Muscle of leg (tissue), 11 donors: ENCODE measurements around the gene RAD51B. TPM values are rescaled to one million over a fixed set of nuclear protein-coding genes. Genes with fewer than 3 reads are reported as not detected.

Experiments used
- DNase-seq: peaks from one replicate; pipeline ENCODE4 v3.0.0; 2013
- H3K27ac ChIP-seq: one replicate; pipeline ENCODE4 v1.5.1; 2013; ENCODE audit warnings: mild to moderate bottlenecking, low read length, control low read depth
- H3K27me3 ChIP-seq: one replicate; pipeline ENCODE4 v1.6.1; 2013; ENCODE audit warnings: low read length; ENCODE audit not compliant: control insufficient read depth, insufficient read depth
- H3K36me3 ChIP-seq: one replicate; pipeline ENCODE4 v1.6.1; 2013; ENCODE audit warnings: low read length; ENCODE audit not compliant: control insufficient read depth, insufficient read depth
- H3K4me1 ChIP-seq: one replicate; pipeline ENCODE4 v1.6.1; 2013; ENCODE audit warnings: low read length; ENCODE audit not compliant: control insufficient read depth, insufficient read depth
- H3K4me3 ChIP-seq: one replicate; pipeline ENCODE4 v1.5.1; 2013; ENCODE audit warnings: low read length, control low read depth
- H3K9me3 ChIP-seq: replicated peaks from 2 replicates; pipeline ENCODE4 v1.6.1; 2013; ENCODE audit warnings: low read depth, low read length; ENCODE audit not compliant: control insufficient read depth
- WGBS: methylation state at CpG from one replicate; pipeline ENCODE4 v1.1.5; 2013; ENCODE audit warnings: missing lambda C conversion rate; ENCODE audit not compliant: insufficient coverage; 5-methylcytosine and 5-hydroxymethylcytosine counted together
- polyA plus RNA-seq, 8 donors: library from polyadenylated mRNA; unstranded; fragments of 120-200 nt; gene quantifications; one replicate each; pipeline versions ENCODE4 v1.2.1 to v1.2.3, GENCODE V29; 2013; ENCODE audit warnings: inconsistent platforms in 1 of 8, low replicate concordance in 1 of 8; ENCODE audit not compliant: insufficient read length in 8 of 8, insufficient read depth in 1 of 8
- total RNA-seq: library from RNA; stranded (reverse); fragments of 120-200 nt; gene quantifications from one replicate; pipeline ENCODE4 v1.2.4, GENCODE V29; 2013

Gene RAD51B
- total and polyA plus RNA-seq, 9 donors = 6.0 to 16.5 (median 7.2) TPM

- Histone ChIP-seq H3K27ac (peak overlapping the region; percentile 32), H3K27me3 (no peaks in the 10 kb centered on the region), H3K36me3 (no peaks in the 10 kb centered on the region), H3K4me3 (no peak overlapping the region), H3K4me1 (peaks cover 64% of the 10 kb centered on the region), H3K9me3 (peaks cover 3% of the 10 kb centered on the region)
- no peak for DNase-seq
- WGBS = 78% methylated on average over 7 of the region's 10 CpGs
Observed at GRCh38 chr14:68604822-68605221, 785.2 kb downstream of the RAD51B start.

- Histone ChIP-seq H3K27me3 (no peaks in the 10 kb centered on the region), H3K9me3 (peaks cover 3% of the 10 kb centered on the region), H3K27ac (peak overlapping the region; percentile 86), H3K4me1 (peaks cover 66% of the 10 kb centered on the region), H3K36me3 (no peaks in the 10 kb centered on the region), H3K4me3 (no peak overlapping the region)
- no peak for DNase-seq
- WGBS = no CpG with 5 or more reads among the region's 3 CpGs
Observed at GRCh38 chr14:68606176-68606575, 786.6 kb downstream of the RAD51B start.

- H3K4me3 ChIP-seq = no peak overlapping the region
- peaks cover 70% of the 10 kb centered on the region for H3K4me1 ChIP-seq
- WGBS = 82% methylated on average over 3 of the region's 4 CpGs
- no peaks in the 10 kb centered on the region for H3K27me3 ChIP-seq
- H3K9me3 ChIP-seq = peaks cover 3% of the 10 kb centered on the region
- peak overlapping the region; percentile 86 for H3K27ac ChIP-seq
- H3K36me3 ChIP-seq = no peaks in the 10 kb centered on the region
- DNase-seq = no peak
Observed at GRCh38 chr14:68606644-68607043, 787.1 kb downstream of the RAD51B start.

- WGBS = 27% methylated on average over 10 of the region's 17 CpGs
- no peaks in the 10 kb centered on the region for H3K36me3 ChIP-seq
- H3K9me3 ChIP-seq = peaks cover 3% of the 10 kb centered on the region
- H3K4me3 ChIP-seq = no peak overlapping the region
- H3K27ac ChIP-seq = peak overlapping the region; percentile 86
- DNase-seq = peak; percentile 80
- no peaks in the 10 kb centered on the region for H3K27me3 ChIP-seq
- peaks cover 77% of the 10 kb centered on the region for H3K4me1 ChIP-seq
Observed at GRCh38 chr14:68607081-68607866, 787.7 kb downstream of the RAD51B start.

- DNase-seq = peak; percentile 88
- H3K4me1 ChIP-seq = peaks cover 80% of the 10 kb centered on the region
- WGBS = 54% methylated on average over 7 of the region's 14 CpGs
Observed at GRCh38 chr14:68607867-68608573, 788.4 kb downstream of the RAD51B start.

GRCh38 chr14:68608574-68608962 lies 789.0 kb downstream of the RAD51B start:
- H3K4me1 ChIP-seq = peaks cover 79% of the 10 kb centered on the region
- WGBS = 70% methylated on average over 2 of the region's 4 CpGs
- DNase-seq = no peak

More at GRCh38 chr14:68607867-68608573, 788.4 kb downstream of the RAD51B start:
- H3K4me3 ChIP-seq = no peak overlapping the region
- peaks cover 3% of the 10 kb centered on the region for H3K9me3 ChIP-seq
- no peaks in the 10 kb centered on the region for H3K36me3 ChIP-seq
- H3K27me3 ChIP-seq = no peaks in the 10 kb centered on the region
- peak overlapping the region; percentile 86 for H3K27ac ChIP-seq

GRCh38 chr14:68609012-68609411 lies 789.4 kb downstream of the RAD51B start:
- peak overlapping the region; percentile 86 for H3K27ac ChIP-seq
- peaks cover 74% of the 10 kb centered on the region for H3K4me1 ChIP-seq

More at GRCh38 chr14:68608574-68608962, 789.0 kb downstream of the RAD51B start:
- H3K9me3 ChIP-seq = peaks cover 3% of the 10 kb centered on the region
- no peak overlapping the region for H3K4me3 ChIP-seq
- H3K36me3 ChIP-seq = no peaks in the 10 kb centered on the region
- H3K27me3 ChIP-seq = no peaks in the 10 kb centered on the region
- H3K27ac ChIP-seq = peak overlapping the region; percentile 86

GRCh38 chr14:68610251-68610793 lies 790.7 kb downstream of the RAD51B start:
- Histone ChIP-seq H3K9me3 (peaks cover 12% of the 10 kb centered on the region), H3K36me3 (no peaks in the 10 kb centered on the region), H3K4me1 (peaks cover 65% of the 10 kb centered on the region), H3K4me3 (no peak overlapping the region), H3K27me3 (no peaks in the 10 kb centered on the region), H3K27ac (peak overlapping the region; percentile 40)
- 79% methylated on average over 8 of the region's 8 CpGs for WGBS
- no peak for DNase-seq

More at GRCh38 chr14:68609012-68609411, 789.4 kb downstream of the RAD51B start:
- Histone ChIP-seq H3K4me3 (no peak overlapping the region), H3K27me3 (no peaks in the 10 kb centered on the region), H3K36me3 (no peaks in the 10 kb centered on the region), H3K9me3 (peaks cover 7% of the 10 kb centered on the region)
- 93% methylated on average over 7 of the region's 7 CpGs for WGBS
- no peak for DNase-seq

- 23% methylated on average over 4 of the region's 4 CpGs for WGBS
- no peak overlapping the region for H3K4me3 ChIP-seq
- peak overlapping the region; percentile 89 for H3K27ac ChIP-seq
- H3K36me3 ChIP-seq = no peaks in the 10 kb centered on the region
- no peaks in the 10 kb centered on the region for H3K27me3 ChIP-seq
- no peak for DNase-seq
- peaks cover 23% of the 10 kb centered on the region for H3K9me3 ChIP-seq
- H3K4me1 ChIP-seq = peaks cover 54% of the 10 kb centered on the region
Observed at GRCh38 chr14:68611599-68611998, 792.0 kb downstream of the RAD51B start.

GRCh38 chr14:68612049-68612448 lies 792.5 kb downstream of the RAD51B start:
- Histone ChIP-seq H3K36me3 (no peaks in the 10 kb centered on the region), H3K27me3 (no peaks in the 10 kb centered on the region), H3K4me3 (no peak overlapping the region), H3K4me1 (peaks cover 50% of the 10 kb centered on the region), H3K9me3 (peaks cover 28% of the 10 kb centered on the region), H3K27ac (peak overlapping the region; percentile 89)
- WGBS = 32% methylated on average over 4 of the region's 5 CpGs
- peak; percentile 89 for DNase-seq
